Fibroblast of lung (primary cell): ENCODE measurements around the gene EMX2. TPM values are rescaled to one million over a fixed set of nuclear protein-coding genes. Genes with fewer than 3 reads are reported as not detected.

ENCODE experiments used
- DNase-seq, 2 donors: peaks; one replicate each; pipeline versions ENCODE4 v3.0.0 to v3.0.0-alpha.2; 2010; ENCODE audit warnings: low read depth in 2 of 2
- H2AFZ ChIP-seq: 2 replicates; pipeline ENCODE4 v1.5.1; 2012; ENCODE audit warnings: low read length, control low read depth, inconsistent platforms
- H3K27ac ChIP-seq: 2 replicates; pipeline ENCODE4 v1.5.1; 2011; ENCODE audit warnings: low read length, control low read depth; ENCODE audit not compliant: insufficient read depth
- H3K27me3 ChIP-seq: 2 replicates; pipeline ENCODE4 v1.5.1; 2011; ENCODE audit warnings: mild to moderate bottlenecking, low read length; ENCODE audit not compliant: control insufficient read depth, insufficient read depth
- H3K36me3 ChIP-seq: 2 replicates; pipeline ENCODE4 v1.5.1; 2011; ENCODE audit warnings: low read length; ENCODE audit not compliant: control insufficient read depth, insufficient read depth
- H3K4me1 ChIP-seq: 2 replicates; pipeline ENCODE4 v1.5.1; 2011; ENCODE audit warnings: low read length; ENCODE audit not compliant: control insufficient read depth, insufficient read depth; ENCODE audit errors: extremely low read depth
- H3K4me2 ChIP-seq: 2 replicates; pipeline ENCODE4 v1.5.1; 2011; ENCODE audit warnings: low read length, control low read depth; ENCODE audit not compliant: insufficient read depth; ENCODE audit errors: extremely low read depth
- H3K4me3 ChIP-seq, 4 experiments: fragments of 200-600 bp in 1 of 4; sonication (generic) in 1 of 4; replicated peaks in 1 of 4; 2 replicates each; pipeline ENCODE4 v1.5.1; 2011 to 2016; ENCODE audit warnings: low read length in 4 of 4, low read depth in 3 of 4, mild to moderate bottlenecking in 3 of 4, control low read depth in 2 of 4, inconsistent platforms in 1 of 4, mixed read lengths in 1 of 4; ENCODE audit not compliant: insufficient read depth in 1 of 4; ENCODE audit errors: control extremely low read depth in 1 of 4
- H3K79me2 ChIP-seq: 2 replicates; pipeline ENCODE4 v1.5.1; 2012; ENCODE audit warnings: mild to moderate bottlenecking, low read length, inconsistent platforms; ENCODE audit not compliant: control insufficient read depth, insufficient read depth
- H3K9ac ChIP-seq: 2 replicates; pipeline ENCODE4 v1.5.1; 2011; ENCODE audit warnings: mild to moderate bottlenecking, low read length, control low read depth; ENCODE audit not compliant: insufficient read depth
- H3K9me3 ChIP-seq: 2 replicates; pipeline ENCODE4 v1.5.1; 2012; ENCODE audit warnings: low read depth, low read length; ENCODE audit not compliant: control insufficient read depth, insufficient read depth
- H4K20me1 ChIP-seq: 2 replicates; pipeline ENCODE4 v1.5.1; 2011; ENCODE audit warnings: low read length; ENCODE audit not compliant: control insufficient read depth, insufficient read depth; ENCODE audit errors: extremely low read depth
- EZH2 ChIP-seq: IDR thresholded peaks from 2 replicates; pipeline ENCODE4 v1.5.1; 2012; ENCODE audit warnings: low read length, control low read depth, mild to moderate bottlenecking; ENCODE audit errors: missing control alignments
- polyA plus RNA-seq, 2 donors: library from polyadenylated mRNA; depleted of rRNA in 1 of 2; stranded (reverse) in 1 of 2; unstranded in 1 of 2; fragments of >200 nt; gene quantifications; 2 replicates each; pipeline ENCODE4 v1.2.1, GENCODE V29; 2011 to 2012; ENCODE audit warnings: missing spikeins in 1 of 2
- total RNA-seq: library from RNA; depleted of rRNA; stranded (reverse); fragments of >200 nt; gene quantifications from 2 replicates; pipeline ENCODE4 v1.2.1, GENCODE V29; 2014
- TF ChIP-seq, protein P1 (sequence below), 2 donors: IDR thresholded peaks in 1 of 2; conservative IDR thresholded peaks in 1 of 2; 1 replicate in 1 of 2; 2 replicates in 1 of 2; pipeline ENCODE4 v1.5.1; 2011 to 2012; ENCODE audit warnings: low read length in 2 of 2, control low read depth in 1 of 2, inconsistent platforms in 1 of 2, low read depth in 1 of 2, mild to moderate bottlenecking in 1 of 2

Gene EMX2
- total and polyA plus RNA-seq, 2 donors (not counting 1 experiment from before 2014, with no cell fraction given) = not detected

DNA sequence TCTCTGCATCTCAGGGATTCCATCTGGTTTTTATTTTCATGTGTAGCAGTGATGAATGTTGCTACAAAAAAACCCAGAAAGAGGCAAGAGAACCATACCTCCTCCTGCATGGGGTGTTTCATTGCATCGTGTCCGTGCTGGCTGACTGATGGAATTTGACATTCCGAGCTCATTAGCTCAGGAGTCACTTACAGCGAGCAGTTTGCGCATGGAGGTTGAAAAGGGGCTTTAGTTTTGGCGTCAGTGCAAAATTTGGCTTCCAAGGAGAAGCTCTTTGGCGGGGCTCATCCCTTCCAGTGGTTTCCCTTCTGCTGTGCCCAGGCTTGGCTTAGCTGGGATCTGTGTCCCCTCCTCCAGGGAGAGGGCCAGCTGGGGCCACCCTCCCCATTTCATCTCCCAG lies 25.8 kb downstream of the EMX2 start:
- Histone ChIP-seq H4K20me1 (no peaks in the 10 kb centered on the region), H3K27me3 (no peaks in the 10 kb centered on the region), H3K4me3 (no peak overlapping the region), H3K27ac (no peak overlapping the region), H3K4me1 (no peaks in the 10 kb centered on the region), H3K79me2 (no peaks in the 10 kb centered on the region), H3K9ac (no peak overlapping the region), H3K9me3 (no peaks in the 10 kb centered on the region), H3K36me3 (no peaks in the 10 kb centered on the region), H2AFZ (no peak overlapping the region), H3K4me2 (no peak overlapping the region)
- no peak for DNase-seq
- no peak for TF ChIP-seq EZH2
- TF ChIP-seq, protein P1, sequence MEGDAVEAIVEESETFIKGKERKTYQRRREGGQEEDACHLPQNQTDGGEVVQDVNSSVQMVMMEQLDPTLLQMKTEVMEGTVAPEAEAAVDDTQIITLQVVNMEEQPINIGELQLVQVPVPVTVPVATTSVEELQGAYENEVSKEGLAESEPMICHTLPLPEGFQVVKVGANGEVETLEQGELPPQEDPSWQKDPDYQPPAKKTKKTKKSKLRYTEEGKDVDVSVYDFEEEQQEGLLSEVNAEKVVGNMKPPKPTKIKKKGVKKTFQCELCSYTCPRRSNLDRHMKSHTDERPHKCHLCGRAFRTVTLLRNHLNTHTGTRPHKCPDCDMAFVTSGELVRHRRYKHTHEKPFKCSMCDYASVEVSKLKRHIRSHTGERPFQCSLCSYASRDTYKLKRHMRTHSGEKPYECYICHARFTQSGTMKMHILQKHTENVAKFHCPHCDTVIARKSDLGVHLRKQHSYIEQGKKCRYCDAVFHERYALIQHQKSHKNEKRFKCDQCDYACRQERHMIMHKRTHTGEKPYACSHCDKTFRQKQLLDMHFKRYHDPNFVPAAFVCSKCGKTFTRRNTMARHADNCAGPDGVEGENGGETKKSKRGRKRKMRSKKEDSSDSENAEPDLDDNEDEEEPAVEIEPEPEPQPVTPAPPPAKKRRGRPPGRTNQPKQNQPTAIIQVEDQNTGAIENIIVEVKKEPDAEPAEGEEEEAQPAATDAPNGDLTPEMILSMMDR (conservative IDR thresholded peaks at IDR 0.05 in 1 of 2, IDR thresholded peaks at IDR 0.05 in 1 of 2; ENCODE audit: low read depth in 1 of 2, low read length in 2 of 2) = no peak

DNA sequence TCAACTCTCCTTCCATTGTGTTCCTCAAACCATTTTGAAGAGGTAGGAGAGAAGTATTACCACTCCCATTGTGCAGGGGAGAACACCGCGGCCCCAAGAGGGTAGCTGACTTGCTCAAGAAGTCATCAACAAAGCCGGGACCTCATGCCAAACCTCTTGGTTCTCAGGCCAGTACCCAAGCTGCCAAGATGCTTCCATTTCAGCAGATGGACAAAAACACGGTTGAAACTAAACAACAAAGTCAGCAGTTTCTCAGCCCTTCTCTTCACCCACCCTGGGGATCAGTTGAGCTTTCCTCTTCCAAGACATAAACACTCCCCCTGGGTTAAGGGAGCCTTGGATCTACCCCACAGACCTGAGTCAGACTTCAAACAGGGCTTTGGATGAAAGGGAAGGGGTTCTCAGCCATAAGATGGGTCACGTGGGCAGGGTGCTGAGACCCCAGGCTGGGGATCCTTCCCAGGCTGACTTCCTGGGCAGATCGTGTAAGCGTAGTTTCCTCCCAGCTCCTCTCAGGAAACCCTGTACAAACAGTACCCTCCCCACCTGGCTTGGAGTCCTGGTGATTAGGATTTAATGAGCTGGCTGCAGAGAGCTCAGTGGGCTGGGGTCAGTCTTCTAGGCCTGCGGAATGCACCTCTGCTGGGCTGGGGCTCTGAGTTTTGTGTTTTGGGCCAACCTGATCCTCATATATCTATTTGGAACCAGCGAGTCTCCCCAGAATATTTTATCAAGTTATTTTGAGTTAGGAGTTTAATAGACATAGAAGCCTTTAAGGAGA lies 27.3 kb downstream of the EMX2 start:
- Histone ChIP-seq H4K20me1 (no peaks in the 10 kb centered on the region), H3K4me1 (no peaks in the 10 kb centered on the region), H3K27ac (no peak overlapping the region), H3K4me3 (no peak overlapping the region), H3K9me3 (no peaks in the 10 kb centered on the region), H3K4me2 (no peak overlapping the region), H3K9ac (no peak overlapping the region), H2AFZ (no peak overlapping the region), H3K79me2 (no peaks in the 10 kb centered on the region), H3K27me3 (no peaks in the 10 kb centered on the region), H3K36me3 (no peaks in the 10 kb centered on the region)
- no peak for TF ChIP-seq EZH2
- TF ChIP-seq, protein P1 (conservative IDR thresholded peaks at IDR 0.05 in 1 of 2, IDR thresholded peaks at IDR 0.05 in 1 of 2; ENCODE audit: low read depth in 1 of 2, low read length in 2 of 2) = no peak
- DNase-seq = no peak

DNA sequence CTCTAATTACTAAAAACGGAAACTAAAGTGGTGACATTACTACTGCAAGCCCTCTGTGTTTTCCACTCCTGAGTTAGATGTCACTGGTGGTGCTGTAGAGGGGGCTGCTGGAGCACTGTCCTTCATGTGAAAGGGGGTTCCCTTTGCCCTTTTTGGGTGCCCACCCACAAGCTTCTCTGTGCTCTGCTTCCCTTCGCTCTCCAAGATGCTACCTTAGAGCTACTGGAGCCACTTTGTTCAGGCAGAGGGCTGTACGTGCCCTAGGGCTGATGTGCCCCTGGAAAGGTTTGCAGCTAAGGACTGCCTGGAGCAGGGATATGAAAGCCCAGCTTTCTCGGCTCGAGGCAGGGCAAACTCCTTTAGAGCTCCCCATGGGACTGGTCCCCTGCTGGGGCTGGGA lies 28.3 kb downstream of the EMX2 start:
- no peak overlapping the region for H3K9ac ChIP-seq
- H2AFZ ChIP-seq = no peak overlapping the region
- no peaks in the 10 kb centered on the region for H3K27me3 ChIP-seq
- no peaks in the 10 kb centered on the region for H4K20me1 ChIP-seq
- TF ChIP-seq, protein P1 (conservative IDR thresholded peaks at IDR 0.05 in 1 of 2, IDR thresholded peaks at IDR 0.05 in 1 of 2; ENCODE audit: low read depth in 1 of 2, low read length in 2 of 2) = no peak
- no peak for TF ChIP-seq EZH2
- no peaks in the 10 kb centered on the region for H3K4me1 ChIP-seq
- H3K27ac ChIP-seq = no peak overlapping the region
- DNase-seq = no peak
- H3K4me3 ChIP-seq = no peak overlapping the region
- no peak overlapping the region for H3K4me2 ChIP-seq
- H3K9me3 ChIP-seq = no peaks in the 10 kb centered on the region
- no peaks in the 10 kb centered on the region for H3K36me3 ChIP-seq
- no peaks in the 10 kb centered on the region for H3K79me2 ChIP-seq
